Stomach (tissue), 4 donors: ENCODE results near the gene CCT4.
"Not testable (repeated sequence)": the region's sequence is repeated elsewhere in the genome, so short reads cannot be mapped to it uniquely, and the experiment has no call there.

Experiments used
- EP300 ChIP-seq: sonication (generic); formaldehyde crosslinking; IDR thresholded peaks from one replicate; pipeline ENCODE4 v1.6.1; 2017; ENCODE audit warnings: antibody characterized with exemption
- POLR2AphosphoS5 ChIP-seq, 3 donors: sonication (generic); formaldehyde crosslinking; IDR thresholded peaks; one replicate each; pipeline ENCODE4 v1.6.1; 2016; ENCODE audit warnings: antibody characterized with exemption in 3 of 3
- TF ChIP-seq, protein P1 (sequence below), 7 experiments: fragments of 450-650 bp in 4 of 7; fragments of 200-600 bp in 3 of 7; sonication (generic) in 3 of 7; IDR thresholded peaks; one replicate each; pipeline ENCODE4 v1.5.1; 2016 to 2019; ENCODE audit warnings: antibody characterized with exemption in 7 of 7, control low read depth in 2 of 7, mild to moderate bottlenecking in 1 of 7

DNA sequence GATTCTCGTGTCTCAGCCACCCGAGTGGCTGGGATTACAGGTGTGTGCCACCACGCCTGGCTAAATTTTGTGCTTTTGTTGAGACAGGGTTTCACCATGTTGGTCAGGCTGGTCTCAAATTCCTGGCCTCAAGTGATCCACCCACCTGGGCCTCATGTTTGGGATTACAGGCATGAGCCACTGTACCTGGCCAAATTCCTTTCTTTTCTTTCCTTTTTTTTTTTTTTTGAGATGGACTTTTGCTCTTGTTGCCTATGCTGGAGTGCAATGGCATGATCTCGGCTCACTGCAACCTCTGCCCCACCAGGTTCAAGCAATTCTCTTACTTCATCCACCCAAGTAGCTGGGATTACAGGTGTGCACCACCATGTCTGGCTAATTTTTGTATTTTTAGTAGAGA lies 26.3 kb upstream of the CCT4 start:
- not testable (repeated sequence) for TF ChIP-seq EP300; POLR2AphosphoS5 (IDR thresholded peaks at IDR 0.05)
- TF ChIP-seq, protein P1, sequence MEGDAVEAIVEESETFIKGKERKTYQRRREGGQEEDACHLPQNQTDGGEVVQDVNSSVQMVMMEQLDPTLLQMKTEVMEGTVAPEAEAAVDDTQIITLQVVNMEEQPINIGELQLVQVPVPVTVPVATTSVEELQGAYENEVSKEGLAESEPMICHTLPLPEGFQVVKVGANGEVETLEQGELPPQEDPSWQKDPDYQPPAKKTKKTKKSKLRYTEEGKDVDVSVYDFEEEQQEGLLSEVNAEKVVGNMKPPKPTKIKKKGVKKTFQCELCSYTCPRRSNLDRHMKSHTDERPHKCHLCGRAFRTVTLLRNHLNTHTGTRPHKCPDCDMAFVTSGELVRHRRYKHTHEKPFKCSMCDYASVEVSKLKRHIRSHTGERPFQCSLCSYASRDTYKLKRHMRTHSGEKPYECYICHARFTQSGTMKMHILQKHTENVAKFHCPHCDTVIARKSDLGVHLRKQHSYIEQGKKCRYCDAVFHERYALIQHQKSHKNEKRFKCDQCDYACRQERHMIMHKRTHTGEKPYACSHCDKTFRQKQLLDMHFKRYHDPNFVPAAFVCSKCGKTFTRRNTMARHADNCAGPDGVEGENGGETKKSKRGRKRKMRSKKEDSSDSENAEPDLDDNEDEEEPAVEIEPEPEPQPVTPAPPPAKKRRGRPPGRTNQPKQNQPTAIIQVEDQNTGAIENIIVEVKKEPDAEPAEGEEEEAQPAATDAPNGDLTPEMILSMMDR (IDR thresholded peaks at IDR 0.05), result not testable (repeated sequence)
